Putamen (tissue), 1 donor: ENCODE data around the gene CTXND2.
"Not testable (repeated sequence)": the region's sequence is repeated elsewhere in the genome, so short reads cannot be mapped to it uniquely, and the experiment has no call there.

Experiments used
- DNase-seq: peaks from one replicate; pipeline ENCODE4 v3.0.0-alpha.2; 2016; ENCODE audit warnings: low spot score

The CTXND2 gene

GRCh38 chr1:150887018-150887417 lies at the start of gene CTXND2:
Gene CTXND2 (plus strand): TSS chr1:150887136. CDS start chr1:150912315, 25,179 bp downstream.
- no peak for DNase-seq

DNA sequence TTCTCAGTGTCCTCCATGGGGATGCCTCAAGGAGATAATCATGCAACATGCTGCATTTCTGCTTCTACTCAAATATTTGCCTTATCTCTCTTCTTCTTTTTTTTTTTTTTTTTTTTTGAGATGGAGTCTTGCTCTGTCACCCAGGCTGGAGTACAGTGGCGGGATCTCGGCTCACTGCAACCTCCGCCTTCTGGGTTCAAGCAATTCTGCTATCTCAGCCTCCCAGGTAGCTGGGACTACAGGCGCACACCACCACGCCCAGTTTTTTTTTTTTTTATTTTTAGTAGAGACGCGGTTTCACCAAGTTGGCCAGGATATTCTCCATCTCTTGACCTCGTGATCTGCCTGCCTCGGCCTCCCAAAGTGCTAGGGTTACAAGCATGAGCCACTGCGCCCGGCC lies 46.1 kb upstream of the CTXND2 start:
- not testable (repeated sequence) for DNase-seq

- DNase-seq = no peak
Observed at GRCh38 chr1:150841626-150842025, 45.3 kb upstream of the CTXND2 start.

DNA sequence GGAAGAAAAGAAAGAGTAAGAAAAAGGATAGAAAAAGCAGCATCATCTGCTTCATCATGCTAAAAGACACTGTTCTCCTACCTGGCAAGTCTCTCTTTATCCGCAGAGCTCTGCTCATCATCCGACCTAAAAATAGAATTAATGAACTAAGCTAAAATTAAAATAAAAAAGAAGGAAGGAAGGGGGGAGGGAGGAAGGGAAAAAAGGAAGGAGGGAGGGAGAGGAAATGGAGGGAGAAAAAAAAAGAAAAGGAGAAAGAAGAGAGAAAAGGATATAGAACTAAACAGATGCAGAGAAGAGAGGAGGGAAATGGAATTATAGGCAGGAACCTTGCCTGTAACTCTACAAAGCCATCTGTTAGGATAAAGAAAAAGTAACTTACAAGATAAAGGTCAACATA lies 44.6 kb upstream of the CTXND2 start:
- no peak for DNase-seq

DNA sequence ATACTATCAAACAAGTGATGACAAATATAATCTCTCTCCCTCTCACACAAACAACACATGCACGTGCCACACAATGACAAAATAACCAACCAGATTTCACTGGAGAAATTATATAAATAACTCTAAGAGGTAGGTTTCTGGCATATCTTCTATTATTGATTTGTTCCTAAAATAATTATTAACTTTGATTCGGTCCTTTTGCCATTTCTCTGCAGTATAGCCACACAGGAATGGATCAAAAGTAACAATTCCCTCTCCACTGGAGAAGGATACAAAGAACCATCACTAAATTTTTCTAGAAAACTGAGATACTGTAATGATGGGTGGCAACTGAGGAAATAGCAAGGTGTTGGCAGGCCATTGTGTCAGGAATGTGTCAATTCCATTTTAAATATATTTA lies 44.0 kb upstream of the CTXND2 start:
- DNase-seq = no peak

GRCh38 chr1:150843474-150843873 lies 43.5 kb upstream of the CTXND2 start:
- no peak for DNase-seq

- no peak for DNase-seq
Observed at GRCh38 chr1:150846473-150847146, 40.3 kb upstream of the CTXND2 start.

- DNase-seq = not testable (repeated sequence)
Observed at GRCh38 chr1:150850801-150851362, 36.1 kb upstream of the CTXND2 start.

GRCh38 chr1:150852734-150853133 lies 34.2 kb upstream of the CTXND2 start:
- DNase-seq = not testable (repeated sequence)

DNA sequence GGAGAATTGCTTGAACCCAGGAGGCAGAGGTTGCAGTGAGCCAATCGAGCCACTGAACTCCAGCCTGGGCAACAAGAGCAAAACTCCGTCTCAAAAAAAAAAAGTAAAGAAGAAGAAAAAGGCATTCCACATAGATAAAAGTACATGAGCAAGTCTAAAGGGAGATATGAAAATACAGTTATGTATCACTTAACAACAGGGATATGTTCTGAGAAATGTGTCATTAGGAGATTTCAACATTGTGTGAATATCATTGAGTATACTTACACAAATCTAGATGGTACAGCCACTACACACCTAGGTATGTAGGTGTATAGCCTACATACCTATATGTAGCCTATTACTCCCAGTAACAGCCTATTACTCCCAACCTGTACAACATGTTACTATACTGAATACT lies 23.2 kb upstream of the CTXND2 start:
- no peak for DNase-seq

DNA sequence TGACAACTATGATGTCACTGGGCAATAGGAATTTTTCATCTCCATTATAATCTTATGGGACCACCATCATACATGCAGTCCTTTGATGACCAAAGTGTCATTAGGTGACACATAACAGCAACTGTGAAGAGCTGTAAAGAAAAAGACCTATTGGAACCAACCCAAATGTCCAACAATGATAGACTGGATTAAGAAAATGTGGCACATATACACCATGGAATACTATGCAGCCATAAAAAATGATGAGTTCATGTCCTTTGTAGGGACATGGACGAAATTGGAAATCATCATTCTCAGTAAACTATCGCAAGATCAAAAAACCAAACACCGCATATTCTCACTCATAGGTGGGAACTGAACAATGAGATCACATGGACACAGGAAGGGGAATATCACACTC lies 22.7 kb upstream of the CTXND2 start:
- DNase-seq = not testable (repeated sequence)

DNA sequence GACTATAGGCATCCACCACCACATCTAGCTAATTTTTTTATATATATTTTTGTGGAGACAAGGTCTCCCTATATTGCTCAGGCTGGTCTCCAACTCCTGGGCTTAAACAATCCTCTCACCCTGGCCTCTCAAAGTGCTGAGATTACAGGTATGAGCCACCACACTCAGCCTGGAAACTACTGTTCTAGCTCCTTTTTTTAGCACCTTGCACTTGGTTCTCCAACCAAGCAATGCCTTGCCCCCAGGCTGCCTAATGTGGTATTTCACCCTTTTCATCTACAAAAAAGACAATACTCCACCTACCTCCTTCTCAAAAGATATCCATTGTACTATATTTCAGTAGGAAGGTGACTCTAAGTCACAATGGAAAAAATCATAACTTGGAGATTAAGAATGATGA lies 17.3 kb upstream of the CTXND2 start:
- no peak for DNase-seq

GRCh38 chr1:150872572-150872971 lies 14.4 kb upstream of the CTXND2 start:
- DNase-seq = no peak

GRCh38 chr1:150873521-150873920 lies 13.4 kb upstream of the CTXND2 start:
- DNase-seq = no peak

DNA sequence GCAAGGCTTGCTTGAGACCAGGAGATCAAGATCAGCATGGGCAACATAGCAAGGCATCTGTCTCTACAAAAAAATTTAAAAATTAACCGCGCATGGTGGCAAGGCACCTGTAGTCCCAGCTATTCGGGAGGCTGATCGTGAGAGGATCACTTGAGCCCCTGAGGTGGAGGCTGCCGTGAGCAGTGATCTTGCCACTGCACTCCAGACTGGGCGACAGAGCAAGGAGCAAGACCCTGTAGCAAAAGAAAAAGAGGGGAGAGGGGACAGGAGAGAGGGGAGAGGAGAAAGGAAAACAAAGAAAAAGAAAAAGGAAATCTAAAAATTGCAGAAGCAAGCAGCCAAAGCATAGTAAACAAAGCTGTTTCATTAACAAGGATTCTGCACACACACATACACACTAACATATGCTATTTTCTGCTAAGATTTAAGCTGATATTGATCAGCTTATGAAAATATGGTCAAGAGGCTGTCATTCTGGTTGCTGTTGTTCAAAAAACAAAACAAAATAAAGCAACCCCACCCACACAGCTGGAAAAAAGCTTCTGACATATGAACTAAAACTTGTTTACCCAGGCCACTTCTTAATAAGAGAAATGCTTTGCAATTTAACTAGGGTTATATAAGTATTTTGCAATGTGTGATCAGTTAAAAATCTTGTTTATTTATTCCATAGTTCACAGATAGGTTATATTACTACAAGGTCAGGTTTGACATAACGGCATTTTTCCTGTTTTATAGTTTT lies 12.3 kb upstream of the CTXND2 start:
- no peak for DNase-seq

- DNase-seq = no peak
Observed at GRCh38 chr1:150875197-150876118, 11.5 kb upstream of the CTXND2 start.

GRCh38 chr1:150876119-150876454 lies 10.8 kb upstream of the CTXND2 start:
- DNase-seq = no peak

DNA sequence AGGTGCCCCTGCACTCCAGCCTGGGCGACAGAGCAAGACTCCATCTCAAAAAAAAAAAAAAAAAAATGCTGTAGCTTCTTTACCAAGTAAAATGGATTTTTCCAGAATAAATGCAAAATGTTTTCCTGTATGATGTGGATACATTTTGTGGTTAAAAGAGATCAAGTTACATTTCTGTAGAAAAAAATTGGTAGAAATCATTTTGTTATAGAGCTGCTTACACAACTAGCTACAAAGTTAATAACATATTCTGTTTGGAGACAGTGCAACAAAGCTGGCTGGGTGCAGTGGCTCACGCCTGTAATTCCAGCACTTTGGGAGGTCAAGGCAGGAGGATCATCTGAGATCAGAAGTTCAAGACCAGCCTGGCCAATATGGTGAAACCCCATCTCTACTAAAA lies 8.0 kb upstream of the CTXND2 start:
- not testable (repeated sequence) for DNase-seq

DNA sequence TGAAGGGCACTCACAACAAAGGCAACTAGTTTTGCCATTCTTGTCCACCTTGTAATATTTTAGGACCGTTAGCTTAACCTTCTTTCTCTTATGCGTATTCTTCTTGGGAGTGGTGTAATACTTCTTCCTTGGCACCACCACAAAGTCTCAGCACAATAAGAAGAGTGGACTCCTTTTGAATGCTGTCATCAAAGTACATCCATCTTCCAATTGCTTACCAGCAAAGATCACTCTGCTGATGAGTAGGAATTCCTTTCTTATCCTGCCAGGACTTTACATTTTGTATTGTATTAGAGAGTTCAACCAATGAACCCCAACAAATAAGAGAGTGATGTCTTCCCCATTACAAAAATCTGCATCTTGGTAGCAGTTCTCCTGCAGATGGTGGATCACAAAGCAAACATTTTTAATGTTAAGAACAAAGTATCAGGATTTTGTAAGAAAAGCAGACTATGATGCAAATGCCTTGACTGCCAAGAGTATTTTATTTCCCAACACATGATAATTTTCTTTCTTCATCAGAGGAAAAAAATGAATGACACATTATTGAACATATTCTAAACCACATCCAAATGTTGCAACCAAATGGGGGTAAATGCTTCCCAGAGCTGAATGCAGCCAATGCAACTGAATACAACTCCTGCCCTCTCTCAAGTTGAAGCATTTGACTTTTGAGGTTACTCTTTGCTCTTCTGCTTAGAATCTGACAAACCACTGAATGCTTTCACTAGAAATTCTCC lies 5.4 kb upstream of the CTXND2 start:
- no peak for DNase-seq

- not testable (repeated sequence) for DNase-seq
Observed at GRCh38 chr1:150883121-150883520, 3.8 kb upstream of the CTXND2 start.

DNA sequence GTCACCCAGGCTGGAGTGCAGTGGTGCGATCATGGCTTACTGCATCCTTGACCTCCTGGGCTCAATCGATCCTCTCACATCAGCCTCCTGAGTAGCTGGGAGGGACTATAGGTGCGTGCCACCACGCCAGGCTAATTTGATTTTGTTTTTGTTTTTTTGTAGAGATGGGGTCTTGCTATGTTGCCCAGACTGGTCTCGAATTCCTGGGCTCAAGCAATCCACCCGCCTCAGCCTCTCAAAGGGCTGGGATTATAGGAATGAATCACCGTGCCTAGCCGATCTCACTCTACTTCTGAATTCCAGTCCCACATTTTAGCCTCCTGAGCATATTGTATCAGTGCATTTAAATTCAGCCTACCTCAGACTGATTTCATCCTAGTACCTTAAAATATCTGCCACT lies 1.8 kb downstream of the CTXND2 start:
- DNase-seq = no peak

GRCh38 chr1:150890033-150890416 lies 3.1 kb downstream of the CTXND2 start:
- no peak for DNase-seq
